ENCODE results near the gene UBXN11.

The UBXN11 gene

GRCh38 chr1:26281091-26281958 lies 25.1 kb downstream of the UBXN11 start:
- peaks cover 59% of the 10 kb centered on the region for H3K79me2 ChIP-seq (ENCODE audit: insufficient read depth, low read length)
- H3K4me2 ChIP-seq (ENCODE audit: low read depth, low read length, poor library complexity, severe bottlenecking) = peak overlapping the region; percentile 88
- H3K9me3 ChIP-seq (ENCODE audit: insufficient read depth, low read depth, low read length) = no peaks in the 10 kb centered on the region
- no peak overlapping the region for H2AFZ ChIP-seq (ENCODE audit: low read length)
- H3K36me3 ChIP-seq (ENCODE audit: insufficient read depth, low read length) = peaks cover 25% of the 10 kb centered on the region
- H3K9ac ChIP-seq (ENCODE audit: low read depth, low read length, poor library complexity, severe bottlenecking) = peak overlapping the region; percentile 73
- no peaks in the 10 kb centered on the region for H3F3A ChIP-seq (ENCODE audit: low read depth)
- H3K27me3 ChIP-seq (ENCODE audit: insufficient read depth, low read length, poor library complexity, severe bottlenecking) = no peaks in the 10 kb centered on the region
- H3K4me1 ChIP-seq (ENCODE audit: insufficient read depth, low read length, poor library complexity, severe bottlenecking) = peaks cover 80% of the 10 kb centered on the region
- H3K4me3 ChIP-seq (ENCODE audit: low read length, poor library complexity, severe bottlenecking) = peak overlapping the region; percentile 78
- TF ChIP-seq EZH2phosphoT487 (IDR thresholded peaks at IDR 0.05; ENCODE audit: borderline replicate concordance) = no peak
- peaks cover 9% of the 10 kb centered on the region for H4K20me1 ChIP-seq (ENCODE audit: insufficient read depth, low read length, poor library complexity, severe bottlenecking)
- H3K9me2 ChIP-seq (replicated peaks; ENCODE audit: low read depth, low read length) = no peaks in the 10 kb centered on the region

GRCh38 chr1:26280333-26281042 lies 25.9 kb downstream of the UBXN11 start:
- Histone ChIP-seq H3K4me1 (ENCODE audit: insufficient read depth, low read length, poor library complexity, severe bottlenecking) (peaks cover 79% of the 10 kb centered on the region), H2AFZ (ENCODE audit: low read length) (no peak overlapping the region), H3K9me2 (replicated peaks; ENCODE audit: low read depth, low read length) (no peaks in the 10 kb centered on the region), H3K9me3 (ENCODE audit: insufficient read depth, low read depth, low read length) (no peaks in the 10 kb centered on the region), H3K9ac (ENCODE audit: low read depth, low read length, poor library complexity, severe bottlenecking) (peak overlapping the region; percentile 73), H3K4me3 (ENCODE audit: low read length, poor library complexity, severe bottlenecking) (peak overlapping the region; percentile 78), H3F3A (ENCODE audit: low read depth) (no peaks in the 10 kb centered on the region), H4K20me1 (ENCODE audit: insufficient read depth, low read length, poor library complexity, severe bottlenecking) (peaks cover 9% of the 10 kb centered on the region), H3K79me2 (ENCODE audit: insufficient read depth, low read length) (peaks cover 59% of the 10 kb centered on the region), H3K4me2 (ENCODE audit: low read depth, low read length, poor library complexity, severe bottlenecking) (peak overlapping the region; percentile 88), H3K36me3 (ENCODE audit: insufficient read depth, low read length) (peaks cover 31% of the 10 kb centered on the region), H3K27me3 (ENCODE audit: insufficient read depth, low read length, poor library complexity, severe bottlenecking) (no peaks in the 10 kb centered on the region)
- no peak for TF ChIP-seq EZH2phosphoT487 (IDR thresholded peaks at IDR 0.05; ENCODE audit: borderline replicate concordance)
- no peak for TF ChIP-seq CTCF (conservative IDR thresholded peaks at IDR 0.05; ENCODE audit: low read length)

GRCh38 chr1:26279456-26280332 lies 26.7 kb downstream of the UBXN11 start, which contains the start of gene SH3BGRL3:
SH3BGRL3 (plus strand) TSS chr1:26280086; CDS start chr1:26280156, 70 bp downstream.
- peaks cover 35% of the 10 kb centered on the region for H3K36me3 ChIP-seq (ENCODE audit: insufficient read depth, low read length)
- peak within 1 kb of the TSS; percentile 62; the same call in 1 of the 2 replicates for H2AFZ ChIP-seq (ENCODE audit: low read length)
- H3K4me3 ChIP-seq (ENCODE audit: low read length, poor library complexity, severe bottlenecking) = peak within 1 kb of the TSS; percentile 78
- H3K4me1 ChIP-seq (ENCODE audit: insufficient read depth, low read length, poor library complexity, severe bottlenecking) = peaks cover 72% of the 10 kb centered on the region
- H3K79me2 ChIP-seq (ENCODE audit: insufficient read depth, low read length) = peaks cover 59% of the 10 kb centered on the region
- peak within 1 kb of the TSS; percentile 88 for H3K4me2 ChIP-seq (ENCODE audit: low read depth, low read length, poor library complexity, severe bottlenecking)
- H3K27me3 ChIP-seq (ENCODE audit: insufficient read depth, low read length, poor library complexity, severe bottlenecking) = no peaks in the 10 kb centered on the region
- TF ChIP-seq CTCF (conservative IDR thresholded peaks at IDR 0.05; ENCODE audit: low read length) (peak; percentile 65), EZH2phosphoT487 (IDR thresholded peaks at IDR 0.05; ENCODE audit: borderline replicate concordance) (no peak)
- no peaks in the 10 kb centered on the region for H3F3A ChIP-seq (ENCODE audit: low read depth)
- H3K9me2 ChIP-seq (replicated peaks; ENCODE audit: low read depth, low read length) = no peaks in the 10 kb centered on the region
- peaks cover 9% of the 10 kb centered on the region for H4K20me1 ChIP-seq (ENCODE audit: insufficient read depth, low read length, poor library complexity, severe bottlenecking)
- H3K9ac ChIP-seq (ENCODE audit: low read depth, low read length, poor library complexity, severe bottlenecking) = peak within 1 kb of the TSS; percentile 73
- no peaks in the 10 kb centered on the region for H3K9me3 ChIP-seq (ENCODE audit: insufficient read depth, low read depth, low read length)

Data from Loucy (cell line).